ENCODE results near the gene RXRB. TPM values are rescaled to one million over a fixed set of nuclear protein-coding genes. Genes with fewer than 3 reads are reported as not detected.

The RXRB gene
- polyA plus RNA-seq, 2 of the 4 experiments (the other 2 are of a cell fraction) = 15.6 to 20.3 TPM

DNA sequence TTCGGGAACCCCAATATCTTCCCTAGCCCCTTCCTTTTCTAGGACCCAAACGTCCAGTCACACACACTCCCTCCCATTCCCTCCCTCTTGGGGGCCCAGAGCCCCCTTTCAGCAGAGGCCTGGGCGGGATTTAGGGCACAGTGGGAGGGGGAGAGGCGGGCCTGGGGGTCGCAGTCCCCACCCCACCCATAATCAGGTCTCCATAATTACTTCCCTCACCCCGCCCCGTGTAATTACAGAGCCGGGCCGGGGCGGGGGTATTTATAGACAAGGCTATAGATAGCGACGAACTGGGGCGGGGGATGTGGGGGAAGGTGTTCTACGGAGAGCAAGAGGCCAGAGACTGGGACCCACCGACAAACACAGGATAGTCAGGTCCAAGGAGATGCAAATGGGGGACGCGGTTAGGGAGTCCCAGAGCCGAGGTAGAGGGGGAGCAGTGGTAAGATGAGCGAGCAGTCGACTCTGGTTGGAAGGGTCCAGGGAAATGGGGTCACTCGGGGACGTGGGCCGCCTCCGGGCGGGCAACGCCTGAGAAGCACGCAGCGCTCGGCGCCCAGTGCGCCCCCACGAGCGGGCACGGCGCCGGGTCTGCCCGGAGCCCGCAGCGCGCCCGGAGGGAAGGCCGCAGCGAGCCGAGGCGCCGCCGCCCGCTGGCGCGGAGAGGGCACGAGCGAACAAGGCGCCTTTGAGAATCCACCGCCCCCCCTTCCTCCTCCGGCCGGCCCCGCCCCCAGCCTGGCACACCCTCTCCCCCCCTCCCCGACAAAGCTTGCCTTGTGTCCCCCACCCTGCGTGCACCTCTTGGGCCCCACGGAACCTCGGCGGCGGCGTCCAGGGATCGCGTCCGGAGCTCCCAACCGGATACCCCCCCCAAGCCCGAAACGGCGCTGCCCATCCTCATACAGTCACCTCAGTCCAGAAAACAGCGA, 7.5 kb downstream of the RXRB start:
- POLR2A ChIA-PET = interaction anchor here (0.5 kb wide), 1 partner anchor 70 kb away, joined by 4 read pairs; no protein-coding TSS in a partner anchor
- FAIRE-seq = no peak
- no peak for ATAC-seq

DNA sequence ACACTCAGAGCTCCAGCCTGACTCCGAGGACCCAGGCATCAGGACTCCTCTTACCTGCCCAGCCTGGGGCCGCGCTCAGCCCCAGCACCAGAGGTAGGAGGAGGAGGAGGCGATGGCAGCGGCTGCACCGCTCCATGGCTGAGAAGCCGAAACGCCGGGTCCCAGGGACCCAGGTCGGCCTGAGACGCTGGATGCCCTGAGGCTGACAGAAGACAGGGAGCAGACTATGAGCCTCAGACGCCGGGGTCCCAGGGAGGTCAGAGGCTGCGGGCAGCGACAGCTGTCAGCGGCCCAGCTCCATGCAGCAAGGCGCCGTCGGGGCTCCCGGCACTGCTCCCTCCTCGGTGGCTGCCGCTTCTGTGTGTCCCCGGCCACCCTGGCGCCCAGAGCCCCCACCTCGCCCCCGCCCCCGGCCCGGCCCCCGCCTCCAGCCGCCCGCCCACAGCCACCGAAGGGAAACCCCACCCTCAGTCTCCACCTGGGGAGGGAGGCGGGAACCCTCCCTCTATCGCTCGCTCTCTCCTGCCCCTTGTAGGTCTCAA, 8.3 kb downstream of the RXRB start, which contains the start of gene COL11A2:
TSS of gene COL11A2 (minus strand) at position 363 of the 542 bp plus-strand sequence. CDS start at position 136, 227 bp downstream.
- CTCF ChIA-PET = interaction anchor here (1.0 kb wide), 1 partner anchor 20 kb away, joined by 4 read pairs; no protein-coding TSS in a partner anchor
- DNase-seq (ENCODE audit: low read depth in 1 of 2, low spot score in 1 of 2) (no peak), FAIRE-seq (no peak), ATAC-seq (peak in 1 of 2 experiments; percentile 23; a peak in 2 of 6 replicates)
- POLR2A ChIA-PET = no interaction called here
- TF ChIP-seq MAX (IDR thresholded peaks at IDR 0.05) (no peak), HOXB13 (CRISPR knock-in tag; IDR thresholded peaks at IDR 0.05; ENCODE audit: low read depth) (no peak), JUNB (IDR thresholded peaks at IDR 0.05) (no peak), HOXA7 (CRISPR knock-in tag; IDR thresholded peaks at IDR 0.05) (no peak), FOSL2 (IDR thresholded peaks at IDR 0.05) (no peak), FOSL2 (CRISPR knock-in tag; IDR thresholded peaks at IDR 0.05) (no peak), EP300 (IDR thresholded peaks at IDR 0.05) (no peak), HDAC2 (IDR thresholded peaks at IDR 0.05) (no peak), BHLHE40 (IDR thresholded peaks at IDR 0.05; ENCODE audit: low read depth, low read length) (no peak), FOSB (CRISPR knock-in tag; IDR thresholded peaks at IDR 0.05) (no peak), RCOR1 (IDR thresholded peaks at IDR 0.05; ENCODE audit: low read depth, low read length) (no peak), RAD21 (conservative IDR thresholded peaks at IDR 0.05 in 1 of 2, IDR thresholded peaks at IDR 0.05 in 1 of 2) (no peak), GATA3 (IDR thresholded peaks at IDR 0.05; ENCODE audit: borderline replicate concordance) (no peak), HOXB5 (CRISPR knock-in tag; IDR thresholded peaks at IDR 0.05) (no peak), PHF8 (IDR thresholded peaks at IDR 0.05; ENCODE audit: borderline replicate concordance, low read depth) (no peak), SREBF2 (IDR thresholded peaks at IDR 0.05) (no peak), SMC3 (IDR thresholded peaks at IDR 0.05) (no peak), TP53 (CRISPR knock-in tag; IDR thresholded peaks at IDR 0.05) (no peak), CBX8 (IDR thresholded peaks at IDR 0.05) (no peak)
- Histone ChIP-seq H3K9me3 (no peaks in the 10 kb centered on the region), H3K4me1 (no peaks in the 10 kb centered on the region), H3K27ac (no peak within 1 kb of the TSS), H3K4me2 (no peak within 1 kb of the TSS), H3K4me3 (no peak within 1 kb of the TSS)
- WGBS (ENCODE audit: missing lambda C conversion rate) = 89% methylated on average over 14 of the region's 35 CpGs

More for the DNA sequence above, 7.5 kb downstream of the RXRB start:
- CTCF ChIA-PET = interaction anchor here (0.9 kb wide), 1 partner anchor 10 kb away, joined by 3 read pairs; no protein-coding TSS in a partner anchor
- Histone ChIP-seq H3K9me3 (no peaks in the 10 kb centered on the region), H3K4me1 (peaks cover 4% of the 10 kb centered on the region; the same call in 1 of the 3 replicates), H3K4me3 (no peak overlapping the region), H3K27ac (no peak overlapping the region), H3K4me2 (no peak overlapping the region)
- no peak for DNase-seq (ENCODE audit: low read depth in 1 of 2, low spot score in 1 of 2)
- no peak for TF ChIP-seq POLR2AphosphoS2 (conservative IDR thresholded peaks at IDR 0.05; ENCODE audit: low read length)
- TF ChIP-seq RARB (CRISPR knock-in tag; IDR thresholded peaks at IDR 0.05) = no peak
- TF ChIP-seq HDAC2 (IDR thresholded peaks at IDR 0.05) = no peak
- TF ChIP-seq MYC (IDR thresholded peaks at IDR 0.05; ENCODE audit: borderline replicate concordance, low read length) = no peak
- TF ChIP-seq, protein P1, sequence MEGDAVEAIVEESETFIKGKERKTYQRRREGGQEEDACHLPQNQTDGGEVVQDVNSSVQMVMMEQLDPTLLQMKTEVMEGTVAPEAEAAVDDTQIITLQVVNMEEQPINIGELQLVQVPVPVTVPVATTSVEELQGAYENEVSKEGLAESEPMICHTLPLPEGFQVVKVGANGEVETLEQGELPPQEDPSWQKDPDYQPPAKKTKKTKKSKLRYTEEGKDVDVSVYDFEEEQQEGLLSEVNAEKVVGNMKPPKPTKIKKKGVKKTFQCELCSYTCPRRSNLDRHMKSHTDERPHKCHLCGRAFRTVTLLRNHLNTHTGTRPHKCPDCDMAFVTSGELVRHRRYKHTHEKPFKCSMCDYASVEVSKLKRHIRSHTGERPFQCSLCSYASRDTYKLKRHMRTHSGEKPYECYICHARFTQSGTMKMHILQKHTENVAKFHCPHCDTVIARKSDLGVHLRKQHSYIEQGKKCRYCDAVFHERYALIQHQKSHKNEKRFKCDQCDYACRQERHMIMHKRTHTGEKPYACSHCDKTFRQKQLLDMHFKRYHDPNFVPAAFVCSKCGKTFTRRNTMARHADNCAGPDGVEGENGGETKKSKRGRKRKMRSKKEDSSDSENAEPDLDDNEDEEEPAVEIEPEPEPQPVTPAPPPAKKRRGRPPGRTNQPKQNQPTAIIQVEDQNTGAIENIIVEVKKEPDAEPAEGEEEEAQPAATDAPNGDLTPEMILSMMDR (IDR thresholded peaks at IDR 0.05) = no peak
- no peak for TF ChIP-seq SREBF2 (IDR thresholded peaks at IDR 0.05)
- TF ChIP-seq FOSL2 (IDR thresholded peaks at IDR 0.05) = no peak
- TF ChIP-seq FOSL2 (CRISPR knock-in tag; IDR thresholded peaks at IDR 0.05) = no peak
- TF ChIP-seq ZC3H11A (IDR thresholded peaks at IDR 0.05) = no peak
- no peak for TF ChIP-seq GATA3 (IDR thresholded peaks at IDR 0.05; ENCODE audit: borderline replicate concordance)
- TF ChIP-seq BHLHE40 (IDR thresholded peaks at IDR 0.05; ENCODE audit: low read depth, low read length) = no peak
- no peak for TF ChIP-seq EP300 (IDR thresholded peaks at IDR 0.05)
- TF ChIP-seq JUN (IDR thresholded peaks at IDR 0.05) = no peak
- no peak for TF ChIP-seq FOSB (CRISPR knock-in tag; IDR thresholded peaks at IDR 0.05)
- no peak for TF ChIP-seq HEYL (CRISPR knock-in tag; IDR thresholded peaks at IDR 0.05)
- no peak for TF ChIP-seq HOXB5 (CRISPR knock-in tag; IDR thresholded peaks at IDR 0.05)
- TF ChIP-seq RAD21 (conservative IDR thresholded peaks at IDR 0.05 in 1 of 2, IDR thresholded peaks at IDR 0.05 in 1 of 2) = no peak
- no peak for TF ChIP-seq NR3C1 (IDR thresholded peaks at IDR 0.05)
- 69% methylated on average over 37 of the region's 72 CpGs for WGBS (ENCODE audit: missing lambda C conversion rate)

Data from A549 (cell line).